ENCODE data around the gene CFHR2.
A peak's percentile ranks its signal among the peaks of the same experiment; 100 is the strongest.
"Not testable (repeated sequence)": the region's sequence is repeated elsewhere in the genome, so short reads cannot be mapped to it uniquely, and the experiment has no call there.

Gene CFHR2

DNA sequence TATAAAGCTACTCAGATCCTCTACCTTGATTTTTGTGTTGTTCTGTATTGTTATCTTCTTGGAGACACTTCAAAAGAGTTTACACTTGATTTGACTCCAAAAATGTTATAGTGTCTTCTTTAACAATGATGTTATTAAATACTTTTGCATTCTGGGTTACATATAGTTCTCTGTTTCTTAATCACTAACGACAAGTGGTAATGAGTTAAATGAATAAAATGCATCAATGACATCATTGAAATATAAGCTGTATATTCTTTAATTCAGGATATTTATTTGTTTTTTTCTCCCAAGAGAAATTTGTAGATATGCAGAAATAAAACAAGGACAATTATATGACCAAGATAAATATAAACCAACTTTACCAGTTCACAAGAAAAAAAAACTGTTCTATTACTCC is 26.6 kb downstream of the CFHR2 start:
- no peak overlapping the region for H3K4me3 ChIP-seq (ENCODE audit: low read depth, low read length)
- no peaks in the 10 kb centered on the region for H3K4me1 ChIP-seq
- DNase-seq: no peak
- no peaks in the 10 kb centered on the region for H3K36me3 ChIP-seq
- no peak for TF ChIP-seq CTCF (IDR thresholded peaks at IDR 0.05; ENCODE audit: low read depth, low read length)
- no peaks in the 10 kb centered on the region for H3K9me3 ChIP-seq
- peaks cover 20% of the 10 kb centered on the region for H3K27me3 ChIP-seq

- Histone ChIP-seq H3K4me1 (no peaks in the 10 kb centered on the region), H3K4me3 (ENCODE audit: low read depth, low read length) (no peak overlapping the region), H3K27me3 (peaks cover 9% of the 10 kb centered on the region), H3K9me3 (no peaks in the 10 kb centered on the region), H3K36me3 (no peaks in the 10 kb centered on the region)
- TF ChIP-seq CTCF (IDR thresholded peaks at IDR 0.05; ENCODE audit: low read depth, low read length): no peak
- DNase-seq: no peak
Observed at GRCh38 chr1:196976278-196976677, 32.7 kb downstream of the CFHR2 start.

- no peaks in the 10 kb centered on the region for H3K9me3 ChIP-seq
- DNase-seq: no peak
- TF ChIP-seq CTCF (IDR thresholded peaks at IDR 0.05; ENCODE audit: low read depth, low read length): no peak
- peaks cover 9% of the 10 kb centered on the region for H3K27me3 ChIP-seq
- no peaks in the 10 kb centered on the region for H3K36me3 ChIP-seq
- H3K4me1 ChIP-seq: no peaks in the 10 kb centered on the region
- H3K4me3 ChIP-seq (ENCODE audit: low read depth, low read length): no peak within 1 kb of the TSS
Observed at GRCh38 chr1:196977278-196977677, 33.7 kb downstream of the CFHR2 start, which contains the start of gene CFHR5. CFHR5 (plus strand) TSS chr1:196977556; CDS start chr1:196977665, 109 bp downstream.

GRCh38 chr1:196980859-196981258 is 37.3 kb downstream of the CFHR2 start:
- Histone ChIP-seq H3K36me3 (no peaks in the 10 kb centered on the region), H3K4me3 (ENCODE audit: low read depth, low read length) (no peak overlapping the region), H3K9me3 (no peaks in the 10 kb centered on the region; the same call in 1 of the 2 replicates), H3K27me3 (peaks cover 4% of the 10 kb centered on the region), H3K4me1 (no peaks in the 10 kb centered on the region)
- DNase-seq: no peak
- no peak for TF ChIP-seq CTCF (IDR thresholded peaks at IDR 0.05; ENCODE audit: low read depth, low read length)

GRCh38 chr1:196982247-196982646 is 38.7 kb downstream of the CFHR2 start:
- DNase-seq; H3K9me3 ChIP-seq; H3K4me3 ChIP-seq (ENCODE audit: low read depth, low read length); H3K27me3 ChIP-seq; H3K4me1 ChIP-seq; H3K36me3 ChIP-seq: not testable (repeated sequence)

GRCh38 chr1:196991919-196992651 is 48.5 kb downstream of the CFHR2 start:
- H3K4me1 ChIP-seq, H3K36me3 ChIP-seq, H3K27me3 ChIP-seq, H3K9me3 ChIP-seq: not testable (repeated sequence)
- peak; percentile 81 for DNase-seq
- peak overlapping the region; percentile 53 for H3K4me3 ChIP-seq (ENCODE audit: low read depth, low read length)

- TF ChIP-seq CTCF (IDR thresholded peaks at IDR 0.05; ENCODE audit: low read depth, low read length): no peak
- no peak for DNase-seq
- Histone ChIP-seq H3K9me3 (no peaks in the 10 kb centered on the region), H3K4me3 (ENCODE audit: low read depth, low read length) (no peak overlapping the region), H3K4me1 (no peaks in the 10 kb centered on the region), H3K36me3 (no peaks in the 10 kb centered on the region), H3K27me3 (no peaks in the 10 kb centered on the region)
Observed at GRCh38 chr1:196993916-196994315, 50.4 kb downstream of the CFHR2 start.

Measured in BE2C (cell line).